ENCODE measurements around the gene SLC27A2.

GRCh38 chr15:50231761-50232160, 49.8 kb downstream of the SLC27A2 start:
- TF ChIP-seq POLR2A (IDR thresholded peaks at IDR 0.05; ENCODE audit: low read depth, low read length) = no peak
- TF ChIP-seq SPI1 (IDR thresholded peaks at IDR 0.05; ENCODE audit: low read depth, low read length) = no peak
- TF ChIP-seq POLR2AphosphoS5 (IDR thresholded peaks at IDR 0.05; ENCODE audit: low read depth, low read length) = no peak
- no peak for TF ChIP-seq TAF1 (IDR thresholded peaks at IDR 0.05; ENCODE audit: low read depth, low read length)
- TF ChIP-seq PAX5 (IDR thresholded peaks at IDR 0.05; ENCODE audit: insufficient read depth, low read length, severe bottlenecking) = no peak
